GM12801 (cell line): ENCODE data around the gene USF2.

Source experiments
- TF ChIP-seq, protein P1 (sequence below): IDR thresholded peaks from one replicate; pipeline ENCODE4 v1.5.1; 2011; ENCODE audit warnings: control low read depth; ENCODE audit not compliant: insufficient read length; ENCODE audit errors: extremely low read depth

The USF2 gene

DNA sequence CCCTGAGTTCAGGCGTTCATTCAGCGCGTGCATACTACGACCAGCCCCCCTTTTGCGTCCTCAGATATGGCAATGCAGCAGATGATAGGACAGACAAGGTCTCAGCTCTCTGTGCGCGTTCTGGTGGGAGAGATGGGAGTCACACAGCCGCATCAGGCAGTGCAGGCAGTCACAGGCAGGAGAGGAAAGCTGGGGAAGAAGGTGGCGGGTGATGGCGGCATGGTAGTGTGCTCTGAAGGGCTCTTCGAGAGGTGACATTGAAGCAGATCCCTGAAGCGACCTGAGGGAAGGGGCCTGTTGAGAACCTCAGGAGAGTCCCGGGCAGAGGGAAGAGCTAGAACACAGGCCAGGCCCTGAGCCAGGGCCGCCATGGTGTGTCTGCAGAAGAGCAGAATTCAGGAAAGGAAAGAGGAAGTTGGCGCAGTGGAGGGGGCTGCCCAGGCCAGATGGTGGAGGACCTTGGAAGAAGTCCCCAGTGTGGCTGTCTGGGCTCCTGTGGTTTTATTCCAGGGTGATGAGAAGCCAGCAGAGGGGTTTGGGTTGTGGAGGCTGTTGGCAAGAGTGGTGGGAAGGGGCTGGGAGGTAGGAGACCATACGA lies 3.5 kb downstream of the USF2 start:
- TF ChIP-seq, protein P1, sequence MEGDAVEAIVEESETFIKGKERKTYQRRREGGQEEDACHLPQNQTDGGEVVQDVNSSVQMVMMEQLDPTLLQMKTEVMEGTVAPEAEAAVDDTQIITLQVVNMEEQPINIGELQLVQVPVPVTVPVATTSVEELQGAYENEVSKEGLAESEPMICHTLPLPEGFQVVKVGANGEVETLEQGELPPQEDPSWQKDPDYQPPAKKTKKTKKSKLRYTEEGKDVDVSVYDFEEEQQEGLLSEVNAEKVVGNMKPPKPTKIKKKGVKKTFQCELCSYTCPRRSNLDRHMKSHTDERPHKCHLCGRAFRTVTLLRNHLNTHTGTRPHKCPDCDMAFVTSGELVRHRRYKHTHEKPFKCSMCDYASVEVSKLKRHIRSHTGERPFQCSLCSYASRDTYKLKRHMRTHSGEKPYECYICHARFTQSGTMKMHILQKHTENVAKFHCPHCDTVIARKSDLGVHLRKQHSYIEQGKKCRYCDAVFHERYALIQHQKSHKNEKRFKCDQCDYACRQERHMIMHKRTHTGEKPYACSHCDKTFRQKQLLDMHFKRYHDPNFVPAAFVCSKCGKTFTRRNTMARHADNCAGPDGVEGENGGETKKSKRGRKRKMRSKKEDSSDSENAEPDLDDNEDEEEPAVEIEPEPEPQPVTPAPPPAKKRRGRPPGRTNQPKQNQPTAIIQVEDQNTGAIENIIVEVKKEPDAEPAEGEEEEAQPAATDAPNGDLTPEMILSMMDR: no peak

- TF ChIP-seq, protein P1: no peak
These were observed 4.3 kb downstream of the USF2 start for GRCh38 chr19:35272954-35273649.

- TF ChIP-seq, protein P1: no peak
These were observed 5.0 kb downstream of the USF2 start for GRCh38 chr19:35273686-35274259.

- TF ChIP-seq, protein P1: no peak
These were observed 5.6 kb downstream of the USF2 start for GRCh38 chr19:35274323-35274722.

DNA sequence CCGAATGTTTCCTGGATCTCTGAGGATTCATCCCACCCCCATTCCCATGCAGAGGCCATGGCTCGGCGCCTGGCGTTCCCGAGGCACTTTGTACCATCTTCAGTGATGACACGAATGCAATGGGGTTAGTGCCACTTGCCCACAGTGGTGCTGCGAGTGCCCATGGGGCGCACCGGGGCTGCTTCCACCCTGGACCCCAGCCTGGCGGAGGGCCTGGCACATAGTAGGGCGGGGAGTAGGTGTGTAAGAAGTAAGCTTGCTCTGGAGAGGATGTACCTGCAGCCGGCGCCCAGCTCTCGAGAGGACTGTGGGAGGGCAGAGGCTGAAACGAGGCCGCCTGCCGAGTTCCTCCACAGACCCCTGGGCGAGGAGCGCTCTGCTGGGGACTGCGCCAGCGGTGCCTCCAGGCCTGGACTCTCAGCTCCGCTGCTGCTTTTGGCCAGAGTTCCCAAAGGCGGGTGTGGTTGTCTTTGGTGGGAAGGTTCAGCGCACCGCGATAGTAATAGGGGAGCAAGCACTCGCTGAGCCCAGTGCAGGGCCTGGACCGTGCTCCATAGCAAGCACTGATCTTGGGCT lies 8.0 kb downstream of the USF2 start:
- TF ChIP-seq, protein P1: no peak

GRCh38 chr19:35278578-35279284 lies 10.0 kb downstream of the USF2 start:
- TF ChIP-seq, protein P1: no peak

DNA sequence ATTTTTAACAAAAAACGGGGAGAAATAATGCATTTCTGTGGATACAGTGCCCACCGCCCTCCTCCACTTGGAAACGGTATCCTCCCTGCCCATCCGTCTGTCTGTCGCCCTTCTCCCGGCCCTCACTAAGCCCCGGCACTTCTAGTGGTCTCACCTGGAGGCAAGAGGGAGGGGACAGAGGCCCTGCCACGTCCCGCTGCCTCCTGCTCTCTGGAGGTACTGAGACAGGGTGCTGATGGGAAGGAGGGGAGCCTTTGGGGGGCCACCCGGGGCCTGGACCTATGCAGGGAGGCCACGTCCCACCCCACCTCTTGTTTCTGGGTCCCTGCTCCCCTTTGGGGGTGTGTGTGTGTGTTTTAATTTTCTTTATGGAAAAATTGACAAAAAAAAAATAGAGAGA lies 10.6 kb downstream of the USF2 start:
- TF ChIP-seq, protein P1: no peak
